Lung (tissue), 12 donors: ENCODE data around the gene SLC35F3. TPM values are rescaled to one million over a fixed set of nuclear protein-coding genes. Genes with fewer than 3 reads are reported as not detected.

Source experiments
- ATAC-seq: fragments of 200-7000 bp; cut with Tn5 transposase; one replicate; pipeline ENCODE4 v1.9.1; 2020; ENCODE audit warnings: moderate number of reproducible peaks; ENCODE audit not compliant: insufficient read depth, low FRiP score
- DNase-seq, 3 donors: peaks; one replicate each; pipeline ENCODE4 v3.0.0-alpha.2; 2013 to 2017
- H3K27ac ChIP-seq, 2 donors: one replicate each; pipeline ENCODE4 v1.5.1; 2013; ENCODE audit warnings: mild to moderate bottlenecking in 2 of 2, moderate library complexity in 2 of 2, control low read depth in 1 of 2, inconsistent platforms in 1 of 2, low read depth in 1 of 2, low read length in 1 of 2
- H3K27me3 ChIP-seq, 3 donors: one replicate each; pipeline ENCODE4 v1.5.1; 2013; ENCODE audit warnings: low read length in 2 of 3; ENCODE audit not compliant: control insufficient read depth in 3 of 3, insufficient read depth in 3 of 3
- H3K36me3 ChIP-seq, 4 donors: one replicate each; pipeline ENCODE4 v1.5.1; 2013; ENCODE audit warnings: low read length in 4 of 4, mild to moderate bottlenecking in 1 of 4, moderate library complexity in 1 of 4; ENCODE audit not compliant: control insufficient read depth in 4 of 4, insufficient read depth in 4 of 4
- H3K4me1 ChIP-seq, 5 donors: one replicate each; pipeline ENCODE4 v1.5.1; 2013; ENCODE audit warnings: low read length in 5 of 5, mild to moderate bottlenecking in 2 of 5, moderate library complexity in 1 of 5; ENCODE audit not compliant: control insufficient read depth in 5 of 5, insufficient read depth in 5 of 5
- H3K4me3 ChIP-seq: one replicate; pipeline ENCODE4 v1.5.1; 2013; ENCODE audit warnings: mild to moderate bottlenecking, control low read depth, moderate library complexity
- H3K9ac ChIP-seq, 2 donors: one replicate each; pipeline ENCODE4 v1.5.1; 2013; ENCODE audit warnings: low read length in 2 of 2, control low read depth in 1 of 2; ENCODE audit not compliant: insufficient read depth in 1 of 2
- H3K9me3 ChIP-seq, 4 donors: one replicate each; pipeline ENCODE4 v1.5.1; 2013; ENCODE audit warnings: low read length in 3 of 4, mild to moderate bottlenecking in 1 of 4, moderate library complexity in 1 of 4; ENCODE audit not compliant: control insufficient read depth in 4 of 4, insufficient read depth in 3 of 4
- WGBS, 2 donors: extraction: QIAGEN DNeasy Blood & Tissue Kit; methylation state at CpG; one replicate each; pipeline ENCODE4 v1.1.7; 2013; 5-methylcytosine and 5-hydroxymethylcytosine counted together
- polyA plus RNA-seq, 2 donors: library from polyadenylated mRNA; stranded (reverse); fragments of 200-250 nt; gene quantifications; one replicate each; pipeline ENCODE4 v1.2.1, GENCODE V29; 2013
- total RNA-seq, 2 donors: library from RNA; depleted of rRNA in 1 of 2; stranded (reverse); fragments of >200 nt in 1 of 2; gene quantifications; one replicate each; pipeline ENCODE4 v1.2.1, GENCODE V29; 2014 to 2021
- TF ChIP-seq, protein P1 (sequence below): IDR thresholded peaks from 2 replicates; pipeline ENCODE4 v1.5.1; 2012; ENCODE audit warnings: mild to moderate bottlenecking; ENCODE audit errors: control extremely low read depth, extremely low read depth
- donor health status: control.
- donor health status: control.
- donor health status: Bipolar disorder and iron deficiency.
- donor health status: healthy.
- donor health status: DM: yes; HTN: yes; CAD: no.

Gene SLC35F3
- total and polyA plus RNA-seq, 4 donors = 0.09 to 1.4 (median 0.48) TPM

DNA sequence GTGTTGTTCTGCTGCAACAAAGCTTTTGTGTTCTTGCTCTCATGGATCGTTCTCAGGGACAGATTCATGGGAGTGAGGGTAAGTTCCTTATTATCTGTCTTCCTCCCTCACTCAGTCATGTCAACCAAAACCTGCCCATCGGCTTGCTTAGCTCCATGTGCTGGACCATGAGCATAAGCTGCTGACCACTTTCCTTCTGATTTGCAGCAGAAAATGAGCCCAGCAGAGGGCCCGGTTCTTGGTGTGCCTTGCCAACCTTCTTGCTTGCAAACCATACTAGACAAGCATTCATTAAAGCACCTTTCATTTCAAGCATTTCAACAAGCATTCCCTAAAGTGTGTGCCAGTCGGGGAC lies 404.7 kb downstream of the SLC35F3 start:
- Histone ChIP-seq H3K27ac (no peak overlapping the region), H3K36me3 (no peaks in the 10 kb centered on the region), H3K4me1 (peaks cover 0 to 3% (median 0%) of the 10 kb centered on the region in 5 donors), H3K9ac (no peak overlapping the region), H3K27me3 (no peaks in the 10 kb centered on the region), H3K9me3 (peaks cover 0 to 2% (median 0%) of the 10 kb centered on the region in 4 donors), H3K4me3 (no peak overlapping the region)
- ATAC-seq = no peak
- DNase-seq = no peak
- 63 to 84% methylated on average over 4 of the region's 4 CpGs for WGBS, 2 donors
- TF ChIP-seq, protein P1, sequence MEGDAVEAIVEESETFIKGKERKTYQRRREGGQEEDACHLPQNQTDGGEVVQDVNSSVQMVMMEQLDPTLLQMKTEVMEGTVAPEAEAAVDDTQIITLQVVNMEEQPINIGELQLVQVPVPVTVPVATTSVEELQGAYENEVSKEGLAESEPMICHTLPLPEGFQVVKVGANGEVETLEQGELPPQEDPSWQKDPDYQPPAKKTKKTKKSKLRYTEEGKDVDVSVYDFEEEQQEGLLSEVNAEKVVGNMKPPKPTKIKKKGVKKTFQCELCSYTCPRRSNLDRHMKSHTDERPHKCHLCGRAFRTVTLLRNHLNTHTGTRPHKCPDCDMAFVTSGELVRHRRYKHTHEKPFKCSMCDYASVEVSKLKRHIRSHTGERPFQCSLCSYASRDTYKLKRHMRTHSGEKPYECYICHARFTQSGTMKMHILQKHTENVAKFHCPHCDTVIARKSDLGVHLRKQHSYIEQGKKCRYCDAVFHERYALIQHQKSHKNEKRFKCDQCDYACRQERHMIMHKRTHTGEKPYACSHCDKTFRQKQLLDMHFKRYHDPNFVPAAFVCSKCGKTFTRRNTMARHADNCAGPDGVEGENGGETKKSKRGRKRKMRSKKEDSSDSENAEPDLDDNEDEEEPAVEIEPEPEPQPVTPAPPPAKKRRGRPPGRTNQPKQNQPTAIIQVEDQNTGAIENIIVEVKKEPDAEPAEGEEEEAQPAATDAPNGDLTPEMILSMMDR = no peak

DNA sequence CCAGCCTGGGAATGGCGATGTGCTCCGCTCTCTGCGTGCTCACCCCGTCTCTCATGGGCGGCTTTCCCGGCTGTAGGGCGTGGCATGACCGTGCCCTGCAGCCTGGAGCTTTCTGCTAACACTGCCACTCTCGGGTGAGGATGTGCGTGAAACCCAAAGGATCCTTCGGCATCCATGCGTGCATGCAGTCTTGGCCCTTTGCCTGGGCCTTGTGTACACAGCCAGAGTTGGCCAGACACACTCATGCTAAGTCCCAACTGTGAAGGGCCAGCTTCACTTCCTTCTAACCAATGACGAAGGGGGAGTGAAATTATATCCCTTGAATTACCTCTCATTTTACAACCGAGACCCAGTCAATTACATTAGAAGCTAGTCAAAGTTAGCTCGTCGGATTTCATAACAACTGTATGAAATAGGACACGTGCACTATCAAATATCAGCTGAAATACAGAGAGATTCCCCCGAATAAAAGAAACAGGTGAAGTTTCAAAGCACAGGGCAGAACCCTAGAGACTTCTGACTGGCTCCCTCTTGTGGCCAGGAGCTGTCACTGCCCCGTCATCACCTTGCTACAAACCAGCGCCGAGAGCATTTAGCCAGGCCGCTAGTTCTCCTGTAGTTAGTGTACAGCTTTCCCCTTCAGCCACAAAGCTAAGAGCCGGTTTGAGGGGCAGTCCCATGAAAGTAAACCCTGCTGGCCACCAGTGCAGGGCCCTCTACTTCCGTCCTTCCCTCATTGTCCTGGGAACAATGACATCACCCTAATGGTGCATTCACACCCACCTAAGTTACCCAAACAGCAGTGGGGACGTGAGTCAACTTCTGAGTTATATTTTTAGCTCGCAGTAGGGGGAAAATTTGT lies 405.4 kb downstream of the SLC35F3 start:
- H3K4me1 ChIP-seq = peaks cover 0 to 3% (median 0%) of the 10 kb centered on the region in 5 donors
- TF ChIP-seq, protein P1 = peak; percentile 52
- no peak overlapping the region for H3K9ac ChIP-seq
- no peaks in the 10 kb centered on the region for H3K27me3 ChIP-seq
- H3K27ac ChIP-seq = peak overlapping the region in 1 of 2 donors; percentile 32
- peak; percentile 46 to 68 (median 64) for DNase-seq
- H3K9me3 ChIP-seq = peaks cover 0 to 2% (median 0%) of the 10 kb centered on the region in 4 donors
- no peaks in the 10 kb centered on the region for H3K36me3 ChIP-seq
- peak; percentile 96 for ATAC-seq
- H3K4me3 ChIP-seq = no peak overlapping the region
- 30 to 44% methylated on average over 26 of the region's 26 CpGs for WGBS, 2 donors

DNA sequence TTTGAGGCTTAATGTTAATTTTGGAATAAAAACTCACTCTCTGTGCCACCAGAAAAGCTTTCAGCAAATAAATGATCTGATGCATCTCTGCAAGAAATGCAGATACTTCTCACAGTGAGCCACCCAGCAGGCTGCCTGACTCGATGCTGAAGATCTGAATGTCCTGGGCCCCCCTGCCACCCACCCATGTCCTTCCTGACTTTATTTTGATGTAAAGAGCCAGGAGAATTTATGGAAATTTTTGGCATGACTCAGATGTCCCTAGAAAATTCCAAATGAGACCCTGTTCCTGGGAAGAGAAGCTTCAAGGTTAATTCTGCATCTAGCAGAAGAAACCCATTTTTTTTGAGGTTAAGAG lies 406.0 kb downstream of the SLC35F3 start:
- TF ChIP-seq, protein P1 = no peak
- Histone ChIP-seq H3K36me3 (no peaks in the 10 kb centered on the region), H3K9me3 (peaks cover 0 to 2% (median 0%) of the 10 kb centered on the region in 4 donors), H3K27me3 (no peaks in the 10 kb centered on the region), H3K4me1 (peaks cover 0 to 3% (median 0%) of the 10 kb centered on the region in 5 donors), H3K27ac (no peak overlapping the region), H3K4me3 (no peak overlapping the region), H3K9ac (no peak overlapping the region)
- DNase-seq = no peak
- ATAC-seq = no peak
- 49 to 60% methylated on average over 1 of the region's 1 CpG for WGBS, 2 donors
